Pancreas (tissue), 10 donors: ENCODE data around the gene SPRTN. TPM values are rescaled to one million over a fixed set of nuclear protein-coding genes. Genes with fewer than 3 reads are reported as not detected.
"Not testable (repeated sequence)": the region's sequence is repeated elsewhere in the genome, so short reads cannot be mapped to it uniquely, and the experiment has no call there.

ENCODE experiments used
- ATAC-seq, 4 donors: fragments of 200-7000 bp; cut with Tn5 transposase; one replicate each; pipeline versions ENCODE4 v1.8.0 to v1.9.1; 2020; ENCODE audit warnings: mild to moderate bottlenecking in 4 of 4, moderate library complexity in 4 of 4
- DNase-seq, 6 donors: peaks; one replicate each; pipeline ENCODE4 v3.0.0-alpha.2; 2020
- FAIRE-seq: peaks from 2 replicates; lab custom pipeline; 2012; peaks lifted over from hg19 to GRCh38; lab: Jason Lieb, UNC
- H3K27ac ChIP-seq, 4 donors: fragments of 200-600 bp; sonication (generic); 1 replicate in 3 of 4; 2 replicates in 1 of 4; pipeline versions ENCODE4 v1.5.0 to v1.8.0; 2020
- H3K27me3 ChIP-seq, 4 donors: fragments of 200-600 bp; one replicate each; pipeline ENCODE4 v1.8.0; 2021
- H3K36me3 ChIP-seq, 3 donors: fragments of 200-600 bp; sonication (generic) in 1 of 3; one replicate each; pipeline versions ENCODE4 v1.5.0 to v1.8.0; 2020 to 2021
- H3K4me1 ChIP-seq, 3 donors: fragments of 200-600 bp; one replicate each; pipeline ENCODE4 v1.8.0; 2021
- H3K4me3 ChIP-seq, 4 donors: fragments of 200-600 bp; sonication (generic) in 2 of 4; one replicate each; pipeline versions ENCODE4 v1.5.0 to v1.8.0; 2020 to 2021
- H3K9me3 ChIP-seq, 4 donors: fragments of 200-600 bp; one replicate each; pipeline ENCODE4 v1.8.0; 2021
- CTCF ChIP-seq, 4 donors: fragments of 200-600 bp; sonication (generic) in 3 of 4; IDR thresholded peaks; one replicate each; pipeline versions ENCODE4 v1.5.0 to v1.8.0; 2021; ENCODE audit warnings: antibody characterized with exemption in 4 of 4
- WGBS, 2 donors: extraction: QIAGEN DNeasy Blood & Tissue Kit; methylation state at CpG; one replicate each; pipeline ENCODE4 v1.1.7; 2013; 5-methylcytosine and 5-hydroxymethylcytosine counted together
- intact Hi-C, 3 donors: fragments of 100-400 bp; cut with DNase I; formaldehyde crosslinking; loops; one replicate each; pipeline versions ENCODE4 v1.11.1 to v1.14.2; 2022
- polyA plus RNA-seq, 2 donors: library from polyadenylated mRNA; stranded (reverse); fragments of 200-250 nt; gene quantifications; one replicate each; pipeline ENCODE4 v1.2.3, GENCODE V29; 2013
- total RNA-seq, 6 donors: library from RNA; stranded (reverse); fragmentation: NEBNext Ultra II Directional in 4 of 6; extraction: Animal tissue kit (Norgen Biotek cat#: 25700) in 4 of 6; gene quantifications; one replicate each; pipeline versions ENCODE4 v1.2.1 to v1.2.4, GENCODE V29; 2021 to 2023
- donor health status: healthy with polysubstance abuse.
- donor health status: DM: no; HTN: no; CAD: no; lungs with moderate emphysema.
- donor health status: DM: no; HTN: no; CAD: no.
- donor health status: control.
- donor health status: control.
- donor health status: Bipolar disorder and iron deficiency.
- donor health status: DM: yes; HTN: yes; CAD: no.
- donor health status: DM: no; HTN: no; CAD: no.
- donor health status: DM: no; HTN: no; CAD: no.
- donor health status: DM: yes; HTN: yes; CAD: no.

SPRTN gene
- total and polyA plus RNA-seq, 8 donors: 2.2 to 5.6 (median 3.5) TPM

GRCh38 chr1:231340328-231341013, 2.4 kb downstream of the SPRTN start:
- Histone ChIP-seq H3K4me1 (peaks cover 0 to 11% (median 0%) of the 10 kb centered on the region in 3 donors), H3K36me3 (no peaks in the 10 kb centered on the region), H3K4me3 (no peak overlapping the region), H3K27me3 (no peaks in the 10 kb centered on the region), H3K27ac (no peak overlapping the region), H3K9me3 (no peaks in the 10 kb centered on the region)
- FAIRE-seq (no peak), DNase-seq (no peak), ATAC-seq (no peak)
- no peak for TF ChIP-seq CTCF (IDR thresholded peaks at IDR 0.05)
- intact Hi-C loops: no loop called here
- WGBS, 2 donors: 95 to 98% methylated on average over 6 of the region's 6 CpGs

- FAIRE-seq: no peak
- H3K9me3 ChIP-seq: no peaks in the 10 kb centered on the region
- H3K27ac ChIP-seq: no peak overlapping the region
- H3K4me1 ChIP-seq: no peaks in the 10 kb centered on the region
- DNase-seq: no peak
- WGBS, 2 donors: 93 to 96% methylated on average over 4 of the region's 4 CpGs
- intact Hi-C loops: no loop called here
- no peak for TF ChIP-seq CTCF (IDR thresholded peaks at IDR 0.05)
- peaks cover 0 to 17% (median 0%) of the 10 kb centered on the region in 3 donors for H3K36me3 ChIP-seq
- ATAC-seq: no peak
- no peaks in the 10 kb centered on the region for H3K27me3 ChIP-seq
- no peak overlapping the region for H3K4me3 ChIP-seq
Observed at GRCh38 chr1:231347961-231348360, 9.9 kb downstream of the SPRTN start.

DNA sequence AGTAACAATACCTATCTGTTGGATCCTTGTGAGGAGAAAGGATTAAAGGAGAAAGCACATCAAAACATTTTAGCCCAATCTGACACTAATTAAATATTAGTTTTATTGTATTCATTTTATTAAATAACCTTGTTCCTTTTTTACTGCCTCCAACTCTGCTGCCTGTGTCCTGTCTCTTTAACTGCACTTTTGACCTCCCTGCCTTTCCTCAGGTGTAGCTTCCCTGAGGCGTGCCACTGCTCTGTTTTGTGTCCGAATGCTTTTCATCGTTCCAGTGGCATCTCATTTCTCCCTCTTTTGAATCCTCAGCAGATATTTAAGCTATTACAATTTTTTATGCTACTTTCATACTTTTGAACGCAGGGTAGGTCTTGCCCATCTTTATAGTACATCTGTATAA, 10.3 kb downstream of the SPRTN start:
- ATAC-seq (no peak), DNase-seq (no peak), FAIRE-seq (no peak)
- 92 to 99% methylated on average over 4 of the region's 4 CpGs for WGBS, 2 donors
- H3K9me3 ChIP-seq: no peaks in the 10 kb centered on the region
- no peaks in the 10 kb centered on the region for H3K4me1 ChIP-seq
- H3K27ac ChIP-seq: no peak overlapping the region
- TF ChIP-seq CTCF (IDR thresholded peaks at IDR 0.05): no peak
- peaks cover 0 to 17% (median 0%) of the 10 kb centered on the region in 3 donors for H3K36me3 ChIP-seq
- no peaks in the 10 kb centered on the region for H3K27me3 ChIP-seq
- intact Hi-C loops: no loop called here
- no peak overlapping the region for H3K4me3 ChIP-seq

DNA sequence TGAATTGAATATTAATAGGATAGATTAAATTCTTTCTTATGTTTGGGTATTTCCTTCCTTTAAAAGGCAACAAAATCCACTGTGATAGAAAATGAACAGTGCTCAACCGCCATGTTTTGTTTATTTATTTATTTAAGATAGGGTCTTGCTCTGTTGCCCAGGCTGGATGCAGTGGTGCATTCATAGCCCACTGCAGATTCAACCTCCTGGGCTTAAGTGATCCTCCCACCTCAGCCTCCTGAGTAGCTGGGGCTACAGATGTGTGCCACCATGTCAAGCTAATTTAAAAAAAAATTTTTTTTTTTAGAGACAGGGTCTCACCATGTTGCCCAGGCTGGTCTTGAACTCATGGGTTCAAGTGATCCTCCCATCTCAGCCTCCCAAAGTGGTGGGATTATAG, 10.8 kb downstream of the SPRTN start:
- H3K27me3 ChIP-seq, ATAC-seq, H3K9me3 ChIP-seq, H3K4me1 ChIP-seq, H3K4me3 ChIP-seq, FAIRE-seq, intact Hi-C loops, DNase-seq, H3K27ac ChIP-seq: not testable (repeated sequence)
- peaks cover 0 to 17% (median 0%) of the 10 kb centered on the region in 3 donors for H3K36me3 ChIP-seq
- 66 to 79% methylated on average over 1 of the region's 1 CpG for WGBS, 2 donors

- Histone ChIP-seq H3K4me1 (no peaks in the 10 kb centered on the region), H3K4me3 (no peak overlapping the region), H3K36me3 (peaks cover 0 to 17% (median 0%) of the 10 kb centered on the region in 3 donors), H3K9me3 (no peaks in the 10 kb centered on the region), H3K27ac (no peak overlapping the region), H3K27me3 (no peaks in the 10 kb centered on the region)
- FAIRE-seq: no peak
- no peak for DNase-seq
- TF ChIP-seq CTCF (IDR thresholded peaks at IDR 0.05): no peak
- ATAC-seq: no peak
- WGBS, 2 donors: 72 to 76% methylated on average over 2 of the region's 2 CpGs
- intact Hi-C loops: loop anchor here in 1 of 3 donors (5.0 kb wide), 1 partner anchor 240 kb away; no protein-coding TSS in a partner anchor
Observed at GRCh38 chr1:231351816-231352215, 13.7 kb downstream of the SPRTN start.
